Stimulated activated CD4-positive, alpha-beta T cell treated with anti-CD3 and anti-CD28 coated beads, Interleukin-1b, Interleukin-23, amount 100 ng/mL, for 48 hours (primary cell): ENCODE results near the gene CSF3R.

Source experiments
- DNase-seq: peaks from one replicate; pipeline ENCODE4 v3.0.0-alpha.2; 2020

Gene CSF3R

DNA sequence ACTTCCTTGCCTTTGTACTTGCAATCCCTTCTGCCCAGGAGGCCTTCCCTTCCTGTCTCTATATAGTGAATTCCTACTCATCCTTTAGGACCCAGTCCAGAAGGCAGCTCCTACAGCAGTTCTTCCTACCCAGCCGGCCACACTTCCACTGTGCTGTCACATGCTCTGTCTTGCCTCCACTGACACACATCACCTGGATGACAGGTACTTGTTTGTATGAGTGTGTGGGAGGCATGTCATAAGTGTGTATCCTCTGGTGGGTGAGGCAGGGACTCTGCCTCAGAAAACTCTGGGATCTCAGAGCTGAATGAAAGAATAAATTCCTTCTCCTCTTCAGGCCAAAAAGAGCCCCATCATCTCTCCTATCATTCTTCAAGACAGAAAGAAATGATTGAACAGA lies 27.3 kb downstream of the CSF3R start:
- DNase-seq, result no peak

DNA sequence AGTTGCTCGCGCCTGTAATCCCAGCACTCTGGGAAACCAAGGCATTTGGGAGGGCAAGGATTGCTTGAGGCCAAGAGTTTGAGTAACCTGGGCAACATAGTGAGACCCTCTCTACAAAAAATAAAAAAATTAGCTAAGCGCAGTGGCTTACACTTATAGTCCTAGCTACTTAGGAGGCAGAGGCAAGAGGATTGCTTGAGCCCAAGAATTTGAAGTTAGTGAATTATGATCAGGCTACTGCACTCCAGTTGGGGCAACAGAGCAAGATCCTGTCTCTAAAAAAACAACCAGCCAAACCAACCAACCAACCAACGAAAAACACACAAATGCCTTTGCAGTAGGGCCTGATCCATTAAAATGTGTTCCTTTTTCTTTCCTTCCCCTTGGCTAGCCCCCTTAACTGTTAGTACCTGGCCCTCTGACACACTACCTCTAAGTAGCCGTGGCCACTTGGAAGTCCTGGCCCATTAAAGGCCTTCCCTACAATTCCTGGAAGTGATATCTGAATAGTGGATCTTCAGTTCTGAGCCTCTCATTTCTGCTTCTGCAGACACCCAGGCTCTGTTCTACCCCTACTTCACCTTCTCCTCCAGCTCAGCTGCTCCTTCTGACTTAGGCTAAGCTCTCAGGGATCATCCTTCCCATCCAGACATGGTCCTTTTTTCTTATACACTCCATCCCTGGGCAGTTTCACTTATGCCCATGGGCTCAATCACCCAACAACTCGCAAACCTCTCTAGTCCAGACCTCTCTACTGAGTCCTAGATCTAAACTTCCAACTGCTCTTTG lies 28.9 kb downstream of the CSF3R start:
- no peak for DNase-seq

DNA sequence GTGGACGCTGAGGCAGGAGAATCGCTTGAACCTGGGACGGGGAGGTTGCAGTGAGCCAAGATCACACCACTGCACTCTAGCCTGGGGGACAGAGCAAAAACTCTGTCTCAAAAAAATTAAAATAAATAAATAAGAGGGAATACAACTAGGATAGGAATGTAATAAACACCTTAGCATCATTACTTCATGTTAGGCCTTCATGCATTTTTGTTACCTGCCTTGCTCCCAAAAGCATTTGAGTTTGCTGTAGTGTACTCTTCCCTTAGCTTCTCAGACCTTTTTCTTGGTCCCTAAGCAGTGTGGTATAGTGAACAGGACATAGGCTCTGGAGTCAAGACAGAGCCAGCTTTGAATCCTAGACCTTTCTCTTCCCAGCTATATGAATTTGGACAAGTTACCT lies 29.7 kb downstream of the CSF3R start:
- no peak for DNase-seq

DNA sequence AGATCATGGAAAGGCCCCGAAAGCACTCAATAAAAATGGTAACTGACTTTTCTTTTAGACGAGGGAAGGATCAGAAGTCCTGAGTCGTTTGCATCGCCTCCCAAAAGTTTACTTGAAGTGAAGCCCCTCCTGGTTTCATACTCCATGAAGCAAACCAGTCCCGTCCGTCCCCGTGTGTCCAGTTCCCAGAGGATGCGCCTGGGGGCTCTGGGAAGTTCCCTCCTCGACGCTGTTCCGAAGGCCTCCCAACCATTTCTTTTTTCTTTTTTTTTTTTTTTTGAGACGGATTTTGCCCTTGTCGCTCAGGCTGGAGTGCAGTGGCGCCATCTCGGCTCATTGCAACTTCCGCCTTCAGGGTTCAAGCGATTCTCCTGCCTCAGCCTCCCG lies 31.8 kb downstream of the CSF3R start:
- no peak for DNase-seq

DNA sequence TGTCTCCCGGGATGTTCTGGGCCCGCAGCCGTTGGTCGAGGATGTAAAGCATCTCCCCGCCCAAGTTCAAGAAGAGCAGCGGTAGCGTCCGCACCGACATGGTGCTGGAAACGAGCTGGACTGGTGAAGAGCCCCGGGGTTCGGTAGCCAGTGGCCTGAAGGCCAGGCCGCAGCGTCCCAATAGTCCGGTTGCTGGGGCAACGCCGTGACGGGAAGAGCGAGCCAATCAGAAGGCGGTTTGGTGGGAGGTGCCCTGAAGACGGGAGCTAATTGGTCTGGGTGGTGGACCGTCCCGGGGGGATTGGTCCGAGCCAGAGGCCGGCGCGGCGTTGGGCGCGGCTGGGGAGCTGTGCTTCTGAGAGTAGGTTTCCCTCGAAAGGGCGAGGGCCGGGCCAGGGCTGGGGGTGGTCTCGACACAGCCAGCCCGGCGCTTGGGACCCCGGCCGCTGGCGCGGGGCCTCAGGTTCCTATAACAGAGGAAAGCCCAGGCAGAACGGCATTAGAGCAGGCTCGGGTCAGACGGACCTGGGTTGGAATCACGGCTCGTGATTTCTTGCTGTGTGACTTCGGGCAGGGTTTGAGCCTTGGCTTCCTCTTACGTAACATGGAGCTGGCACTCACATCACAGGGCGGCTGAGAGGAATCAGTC lies 32.3 kb downstream of the CSF3R start, which contains the start of gene OSCP1:
Gene OSCP1, minus strand, starts transcription at position 182 of the 649 bp plus-strand sequence. Its CDS starts 82 bp downstream, at position 100.
- peak; percentile 84 for DNase-seq

DNA sequence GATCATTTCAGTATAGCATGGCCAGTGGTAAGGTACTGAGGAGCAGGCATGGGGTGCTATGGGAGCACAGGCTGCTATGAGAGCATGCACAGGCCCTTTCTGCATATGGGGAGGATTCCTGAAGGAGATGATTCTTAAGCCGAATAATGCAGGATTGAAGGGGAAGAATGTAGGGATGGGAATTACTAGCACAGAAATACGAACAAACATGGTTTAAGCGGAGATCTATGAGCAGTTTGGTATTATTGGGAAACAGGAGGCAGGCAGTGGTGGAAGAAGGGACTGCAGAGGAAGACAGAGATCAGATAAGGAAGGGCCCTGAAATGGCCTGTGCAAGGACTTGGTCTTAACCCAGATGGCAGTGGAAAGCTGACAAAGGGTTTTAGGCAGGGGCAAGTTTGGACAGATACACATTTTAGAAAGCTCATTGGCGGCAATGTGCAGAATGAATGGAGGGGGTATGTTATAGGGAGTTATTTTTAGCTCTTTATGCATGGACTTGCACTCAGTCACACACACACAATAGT lies 34.1 kb downstream of the CSF3R start:
- DNase-seq, result no peak

DNA sequence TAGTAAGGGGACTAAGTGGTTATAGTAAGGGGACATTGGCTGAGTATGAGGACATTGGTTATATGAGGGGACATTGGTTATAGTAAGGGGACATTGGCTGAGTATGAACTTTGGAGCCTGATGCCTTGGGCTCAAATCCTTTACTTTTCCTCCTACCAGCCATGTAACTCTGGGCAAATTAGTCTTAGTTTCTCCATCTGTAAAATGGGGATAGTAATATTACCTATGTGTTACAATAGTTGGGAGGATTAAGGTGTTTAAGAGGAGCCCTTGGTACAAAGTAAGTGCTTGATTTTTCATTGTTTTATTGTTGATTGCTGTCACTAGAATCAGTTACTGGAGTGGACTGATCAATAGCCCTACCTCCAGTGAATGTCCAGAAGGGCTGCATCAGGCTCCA lies 35.3 kb downstream of the CSF3R start:
- DNase-seq, result no peak

DNA sequence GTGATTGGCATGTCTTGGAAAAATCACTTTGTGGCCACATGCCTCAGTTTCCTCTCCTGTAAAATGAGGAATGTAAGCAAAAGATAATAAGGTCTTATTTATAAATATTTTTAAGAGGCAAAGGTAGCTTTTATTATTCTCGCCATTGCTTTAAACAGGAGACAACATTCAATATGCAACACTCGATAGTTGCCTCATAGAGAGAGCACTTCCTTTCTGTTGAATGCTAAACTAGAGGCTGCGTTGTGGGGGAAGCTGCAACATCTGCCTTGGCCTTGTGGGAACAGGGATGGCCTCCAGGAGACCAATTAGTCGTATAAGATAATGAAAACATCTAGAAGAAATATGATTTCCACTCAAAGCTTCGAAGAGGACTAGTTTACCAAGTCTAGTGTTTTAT lies 36.0 kb downstream of the CSF3R start:
- no peak for DNase-seq

DNA sequence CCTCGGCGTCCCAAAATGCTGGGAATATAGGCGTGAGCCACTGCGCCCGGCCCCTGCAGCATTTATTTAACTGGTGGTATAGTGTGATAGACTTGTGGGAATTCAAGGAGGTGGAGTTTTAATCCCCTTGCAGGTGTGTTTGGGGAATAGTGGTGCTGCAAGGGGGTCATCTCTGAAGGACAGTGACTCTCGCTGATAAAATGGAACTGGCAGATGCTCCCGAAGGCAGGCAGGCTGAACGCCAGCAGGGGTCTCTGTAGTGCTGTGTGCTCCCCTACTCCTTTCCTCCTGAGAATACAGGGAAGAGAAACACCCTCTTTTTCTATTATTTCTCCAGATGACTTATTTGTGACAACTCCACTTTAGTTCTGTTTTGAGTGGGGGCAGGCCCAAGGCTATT lies 36.4 kb downstream of the CSF3R start:
- peak; percentile 19 for DNase-seq

DNA sequence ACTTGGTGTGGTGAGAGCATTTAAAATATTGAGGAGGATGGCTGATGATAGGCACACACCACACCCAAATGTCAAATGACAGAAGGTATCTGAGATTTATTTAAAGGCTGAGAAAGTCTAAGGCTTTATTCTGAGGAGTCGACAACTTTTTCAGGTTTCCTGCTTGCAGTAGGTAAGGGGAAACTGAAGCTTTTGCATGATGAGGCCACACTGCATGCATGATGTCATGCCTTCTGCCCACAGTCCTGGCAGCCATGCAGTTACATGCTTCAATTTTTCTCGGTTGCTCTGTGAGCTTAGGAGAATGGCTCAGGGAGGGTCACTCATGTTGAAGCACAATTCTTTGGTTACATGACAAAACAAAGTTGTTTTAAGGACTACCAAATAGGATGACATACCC lies 39.4 kb downstream of the CSF3R start:
- DNase-seq, result no peak

DNA sequence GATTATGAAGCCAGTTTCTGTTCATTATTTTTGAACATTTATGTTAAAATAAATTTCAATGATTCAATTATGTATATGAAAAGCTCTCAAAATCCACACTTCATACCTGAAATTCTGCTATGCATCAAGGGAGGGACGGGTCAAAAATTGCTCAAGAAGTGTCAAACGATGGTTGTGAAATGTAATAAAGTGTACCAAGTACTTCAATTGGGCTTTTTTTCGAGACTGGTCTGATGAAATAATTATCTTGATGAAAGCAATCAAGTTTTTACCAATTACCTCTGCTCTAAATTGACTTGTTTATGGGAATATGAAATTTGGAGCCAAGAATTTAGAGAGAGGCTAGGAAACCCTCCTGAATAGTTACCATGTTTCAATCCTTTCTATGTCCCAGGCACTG lies 40.4 kb downstream of the CSF3R start:
- no peak for DNase-seq

DNA sequence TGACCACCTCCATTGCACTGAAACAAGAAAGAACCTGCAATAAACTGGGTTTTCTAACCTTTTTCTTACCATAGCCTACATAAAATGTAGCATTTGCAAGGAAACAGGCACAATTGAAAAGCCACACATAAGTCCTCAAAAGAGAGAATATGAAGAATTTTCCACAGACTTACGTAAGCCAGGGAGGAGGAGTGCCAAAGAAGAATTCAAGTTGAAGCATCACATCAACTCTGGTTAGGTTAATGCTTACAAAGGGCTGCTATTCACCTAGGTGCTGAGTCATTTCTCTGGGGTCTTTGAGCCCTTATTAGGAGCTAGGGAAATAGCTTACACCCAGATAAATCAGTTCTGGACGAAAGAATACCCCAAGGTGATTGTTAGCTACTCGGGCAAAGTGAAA lies 42.1 kb downstream of the CSF3R start:
- DNase-seq, result no peak

DNA sequence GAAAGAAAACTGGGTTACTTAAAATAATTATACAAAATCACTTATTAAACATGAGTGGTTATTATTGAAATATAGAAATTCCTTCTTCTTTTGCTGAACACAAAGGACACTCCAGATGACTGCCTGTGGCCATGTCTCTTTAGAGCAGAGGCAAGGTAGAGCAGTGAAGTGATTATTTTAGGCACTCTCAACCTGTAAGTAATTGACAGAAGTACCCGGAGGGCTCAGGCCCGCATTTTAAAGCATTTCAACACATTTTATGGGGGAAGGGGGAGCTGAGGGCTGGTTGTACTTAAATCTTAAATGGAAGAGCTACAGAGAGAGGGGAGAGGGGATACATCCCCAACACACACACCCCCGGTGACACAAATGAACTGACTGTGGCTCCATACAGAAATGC lies 42.7 kb downstream of the CSF3R start:
- DNase-seq, result no peak

DNA sequence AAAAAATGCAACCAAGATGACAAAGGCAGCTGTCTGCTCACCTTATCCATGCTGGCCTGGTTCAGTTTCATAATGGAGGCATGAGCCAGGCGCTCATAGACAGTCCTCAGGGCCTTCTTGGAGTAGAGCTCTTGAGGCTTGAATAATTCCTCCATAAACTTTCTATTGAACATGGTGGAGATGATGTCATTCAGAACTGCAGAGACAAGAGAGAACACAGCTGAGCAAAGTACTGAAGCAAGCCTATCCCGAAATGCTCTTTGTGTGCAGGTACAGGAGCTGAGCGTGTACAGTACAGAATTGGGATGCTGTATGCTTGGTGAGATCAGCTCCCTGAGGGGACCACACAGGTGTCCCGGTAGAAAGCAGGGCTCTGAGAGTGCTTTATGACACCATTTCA lies 44.0 kb downstream of the CSF3R start:
- DNase-seq, result no peak

DNA sequence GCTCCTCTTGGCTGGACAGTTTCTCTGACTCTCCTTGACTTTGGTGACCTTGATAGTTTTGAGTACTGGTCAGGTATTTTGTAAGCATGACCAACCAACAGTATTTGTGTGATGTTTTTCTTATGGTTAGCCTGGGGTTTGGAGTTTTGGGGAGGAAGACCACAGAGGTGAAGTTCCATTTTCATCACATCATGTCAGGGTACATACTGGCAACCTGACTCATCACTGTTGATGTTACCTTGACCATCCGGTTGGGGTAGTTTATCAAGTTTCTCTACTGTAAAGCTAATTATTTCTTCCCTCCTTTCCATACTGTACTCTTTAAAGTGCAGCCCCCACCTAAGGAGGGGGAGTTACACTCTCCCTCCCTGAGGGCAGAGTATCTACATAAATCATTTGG lies 45.9 kb downstream of the CSF3R start:
- DNase-seq, result no peak

DNA sequence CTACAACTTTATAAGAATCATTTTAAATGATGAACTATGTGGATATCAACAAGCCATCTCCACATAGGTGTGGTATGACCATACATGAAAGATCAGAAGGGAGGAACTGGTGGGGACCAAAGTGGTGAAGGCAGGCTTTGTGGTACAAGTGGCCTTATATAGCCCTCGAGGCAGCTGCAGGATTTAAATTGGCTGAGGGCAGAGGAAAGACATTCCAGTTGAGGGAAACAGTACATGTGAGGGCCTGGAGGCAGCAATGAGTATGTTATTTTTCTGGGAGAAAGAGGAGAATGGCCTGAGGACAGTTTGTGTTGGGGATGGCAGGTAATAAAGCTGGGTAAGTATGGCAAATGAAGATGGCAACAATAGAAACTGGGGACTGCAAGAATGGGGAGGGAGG lies 49.6 kb downstream of the CSF3R start:
- DNase-seq, result no peak

DNA sequence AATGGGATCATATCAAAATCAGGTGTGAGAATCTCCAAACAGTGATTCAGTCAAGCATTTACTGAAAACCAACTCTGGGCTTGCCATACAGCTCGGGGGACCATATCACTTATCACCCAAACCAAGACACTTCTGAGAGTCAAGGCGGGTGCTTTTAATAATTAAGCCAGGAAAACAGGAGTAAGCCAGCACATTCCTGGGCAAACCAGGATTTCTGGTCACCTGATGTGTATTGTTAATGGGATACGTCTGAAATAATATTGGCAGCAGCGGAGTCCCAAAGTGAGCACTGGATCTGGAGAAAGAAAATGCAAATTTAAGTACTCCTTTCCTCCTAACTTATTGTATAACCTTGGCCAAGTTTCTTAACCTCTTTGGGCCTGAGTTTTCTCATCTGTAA lies 50.1 kb downstream of the CSF3R start:
- no peak for DNase-seq

DNA sequence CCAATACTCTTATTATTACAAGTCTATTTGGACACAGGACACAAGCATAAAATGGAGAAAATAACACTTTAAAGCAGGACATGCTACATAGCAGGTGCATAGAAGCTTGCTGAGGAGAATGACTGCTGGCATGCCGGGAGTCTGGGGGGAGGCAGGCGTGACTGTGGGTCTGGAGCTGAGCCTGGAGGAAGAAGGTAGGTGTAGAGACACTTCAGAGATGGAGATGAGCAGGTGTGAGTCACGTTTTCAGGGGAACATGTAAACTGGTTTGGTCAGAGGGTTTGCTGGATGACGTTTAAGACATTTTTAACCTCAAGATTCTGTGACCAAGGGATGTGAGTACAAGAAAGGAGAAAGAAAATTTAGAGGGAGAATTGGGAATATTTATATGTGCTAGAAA lies 56.9 kb downstream of the CSF3R start:
- no peak for DNase-seq

DNA sequence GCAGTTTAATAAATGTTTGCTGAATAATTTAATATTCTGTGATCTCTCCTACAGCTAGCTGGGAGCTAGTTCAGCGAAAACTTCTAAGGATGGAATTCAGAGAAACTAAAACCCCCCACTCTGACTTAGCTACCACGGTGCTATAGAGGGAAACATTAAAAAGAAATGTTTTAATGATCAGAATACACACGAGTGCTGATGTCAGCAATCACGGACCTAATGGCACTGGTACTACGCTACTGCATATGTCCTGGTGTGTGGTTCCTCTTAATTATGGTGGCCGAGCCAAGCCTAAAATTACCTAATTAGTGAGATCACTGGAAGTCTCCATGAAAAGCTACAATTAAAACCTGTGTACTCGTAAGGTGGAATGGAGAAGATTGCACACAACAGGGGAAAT lies 61.1 kb downstream of the CSF3R start:
- DNase-seq, result no peak

DNA sequence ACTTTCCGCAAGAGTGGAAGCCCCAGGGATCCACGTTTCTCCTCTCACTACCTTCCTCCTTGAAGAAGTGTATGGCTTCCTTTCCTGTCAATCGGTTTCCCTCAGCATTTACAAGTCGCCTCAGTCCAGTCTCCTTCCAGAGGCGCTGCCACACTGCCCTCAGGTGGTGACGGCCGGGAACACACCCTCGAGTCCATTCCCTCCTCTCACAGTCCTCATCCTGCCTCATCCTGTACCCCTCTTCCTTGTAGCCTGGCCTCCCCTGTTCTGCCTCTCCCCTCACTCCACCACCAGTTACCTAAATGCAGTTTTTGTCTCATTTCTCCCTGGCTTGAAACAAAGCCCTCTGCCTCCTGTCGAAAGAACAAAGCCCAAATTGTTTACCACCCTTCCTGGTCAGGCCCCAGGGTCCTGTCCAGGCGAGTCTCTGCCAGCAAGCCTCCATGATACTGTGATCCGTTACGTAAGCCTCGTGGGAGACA lies 61.8 kb downstream of the CSF3R start:
- peak; percentile 90 for DNase-seq

DNA sequence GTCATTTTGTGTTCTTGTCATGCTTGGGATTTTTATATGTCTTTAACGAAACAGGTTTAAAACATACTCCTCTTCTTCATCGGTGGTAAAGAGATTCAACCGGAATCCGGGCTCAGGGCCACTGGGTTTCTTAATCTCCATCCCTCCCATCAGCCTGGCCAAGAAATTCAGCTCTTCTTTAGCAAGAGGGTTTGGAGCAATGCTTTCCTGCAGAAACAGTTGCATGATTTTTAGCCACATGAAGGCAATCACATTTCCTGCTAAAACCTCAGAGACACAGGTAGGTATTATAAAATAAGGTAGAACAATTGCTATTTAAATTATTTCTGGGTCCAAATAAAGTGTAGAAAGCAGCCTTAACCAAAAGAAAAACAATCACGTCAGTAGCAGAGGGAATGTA lies 62.3 kb downstream of the CSF3R start:
- no peak for DNase-seq

DNA sequence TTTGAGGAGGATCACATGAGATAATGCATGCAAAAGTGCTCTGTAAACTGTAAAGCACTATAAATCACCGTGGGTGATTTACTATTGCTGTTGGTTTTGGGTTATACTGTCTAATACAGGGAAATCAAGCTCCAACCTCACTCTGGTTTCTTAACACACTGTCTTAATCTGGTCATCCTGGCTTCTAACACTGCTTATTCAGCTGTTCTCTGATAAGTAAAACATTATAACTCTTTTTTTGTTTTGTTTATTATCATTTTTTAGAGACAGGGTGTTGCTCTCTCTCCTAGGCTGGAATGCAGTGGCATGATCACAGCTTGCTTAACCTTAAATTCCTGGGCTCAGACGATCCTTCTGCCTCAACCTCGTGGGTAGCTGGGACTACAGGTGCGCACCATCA lies 63.1 kb downstream of the CSF3R start:
- no peak for DNase-seq

DNA sequence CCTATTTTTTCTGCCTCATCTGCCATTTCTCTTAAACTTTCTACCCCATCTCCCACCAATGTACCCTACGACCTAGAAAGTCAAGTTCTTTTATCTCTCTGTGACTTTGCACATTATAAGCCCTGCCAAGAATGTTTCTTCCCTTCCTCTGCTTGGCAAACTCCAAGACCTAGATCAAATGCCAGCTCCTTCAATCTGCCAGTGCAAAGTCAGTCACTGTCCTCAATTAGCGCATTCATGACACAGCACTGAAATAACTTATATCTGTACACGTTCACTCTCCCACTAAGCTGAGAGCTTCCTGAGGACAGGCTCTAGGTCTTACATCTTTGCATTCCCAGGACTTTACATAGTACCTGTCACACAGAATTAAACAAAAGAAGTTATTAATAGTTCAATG lies 63.6 kb downstream of the CSF3R start:
- no peak for DNase-seq

DNA sequence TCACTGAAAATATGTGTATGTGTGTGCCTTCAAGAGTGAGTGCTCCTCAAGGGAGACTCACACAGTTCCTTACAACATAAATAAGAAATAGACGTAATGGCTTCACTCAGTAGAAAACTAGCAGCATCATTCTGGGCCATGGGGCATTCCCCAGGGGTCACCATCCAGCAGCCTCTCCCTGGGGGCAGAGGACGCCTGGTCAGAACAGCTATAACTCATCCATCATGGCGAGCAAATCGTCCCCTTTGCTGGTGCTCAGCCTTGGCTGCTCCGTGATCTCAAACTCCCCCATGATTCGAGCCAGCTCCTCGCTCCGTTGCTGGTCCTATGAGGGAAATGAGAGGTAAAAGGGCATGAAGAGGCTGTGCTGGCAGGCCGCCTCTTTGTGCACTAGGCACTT lies 64.8 kb downstream of the CSF3R start:
- DNase-seq, result no peak
